Right lobe of liver (tissue), 4 donors: Measurements from ENCODE around the gene FAM174B.

ENCODE experiments used
- CTCF ChIP-seq, 4 donors: fragments of 200-600 bp in 3 of 4; fragments of 450-650 bp in 1 of 4; IDR thresholded peaks; one replicate each; pipeline versions ENCODE4 v1.5.1 to v1.8.0; 2016 to 2022; ENCODE audit warnings: antibody characterized with exemption in 4 of 4, mild to moderate bottlenecking in 2 of 4
- POLR2A ChIP-seq: fragments of 450-650 bp; IDR thresholded peaks from one replicate; pipeline ENCODE4 v1.6.1; 2017; ENCODE audit warnings: antibody characterized with exemption, mild to moderate bottlenecking
- donor health status: DM: no; HTN: no; CAD: no.
- donor health status: DM: no; HTN: no; CAD: no.
- donor health status: DM: no; HTN: yes; CAD: no.

- TF ChIP-seq CTCF (IDR thresholded peaks at IDR 0.05) (no peak), POLR2A (peak; percentile 42)
These were observed at the start of gene FAM174B for GRCh38 chr15:92655178-92655995.
